HG02759 (cell line): ENCODE measurements around the gene F5.

Experiments used
- ATAC-seq: cut with Tn5 transposase; IDR thresholded peaks from one replicate; pipeline ENCODE4 v1.9.1; 2021; ENCODE audit warnings: mild to moderate bottlenecking, moderate library complexity; ENCODE audit not compliant: unreplicated experiment

Gene F5

DNA sequence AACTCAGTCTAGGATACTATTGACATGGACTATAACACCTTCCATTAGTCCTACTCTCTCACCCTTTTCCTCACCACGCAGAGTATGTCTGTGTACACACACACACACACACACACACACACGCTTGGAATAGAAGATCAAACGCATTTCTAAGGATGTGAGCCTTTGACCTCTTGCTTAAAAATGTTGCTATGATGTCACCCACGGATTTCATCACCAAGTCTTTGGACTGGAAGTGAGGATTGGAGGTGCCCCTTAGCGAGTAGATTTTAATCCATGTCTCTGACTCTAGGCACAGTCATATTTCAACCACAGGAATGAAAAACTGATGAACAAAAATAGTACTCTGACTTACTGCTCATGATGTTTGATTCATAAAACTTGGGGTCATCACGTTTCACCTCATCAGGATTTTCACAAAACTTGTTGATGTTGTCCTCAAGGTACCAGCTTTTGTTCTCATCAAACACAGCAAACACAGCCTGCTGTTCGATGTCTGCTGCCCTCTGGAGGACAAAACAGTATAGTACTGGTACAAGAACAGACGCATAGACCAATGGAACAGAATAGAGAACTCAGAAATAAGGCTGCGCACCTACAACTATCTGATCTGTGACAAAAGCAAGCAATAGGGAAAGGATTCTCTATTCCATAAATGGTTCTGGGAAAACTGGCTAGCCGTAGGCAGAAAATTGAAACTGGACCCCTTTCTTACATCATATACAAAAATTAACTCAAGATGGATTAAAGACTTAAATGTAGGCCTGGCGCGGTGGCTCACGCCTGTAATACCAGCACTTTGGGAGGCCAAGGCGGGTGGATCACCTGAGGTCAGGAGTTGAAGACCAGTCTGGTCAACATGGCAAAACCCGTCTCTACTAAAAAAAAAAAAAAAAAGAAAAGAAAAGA lies 39.9 kb downstream of the F5 start:
- ATAC-seq, result peak; percentile 59

DNA sequence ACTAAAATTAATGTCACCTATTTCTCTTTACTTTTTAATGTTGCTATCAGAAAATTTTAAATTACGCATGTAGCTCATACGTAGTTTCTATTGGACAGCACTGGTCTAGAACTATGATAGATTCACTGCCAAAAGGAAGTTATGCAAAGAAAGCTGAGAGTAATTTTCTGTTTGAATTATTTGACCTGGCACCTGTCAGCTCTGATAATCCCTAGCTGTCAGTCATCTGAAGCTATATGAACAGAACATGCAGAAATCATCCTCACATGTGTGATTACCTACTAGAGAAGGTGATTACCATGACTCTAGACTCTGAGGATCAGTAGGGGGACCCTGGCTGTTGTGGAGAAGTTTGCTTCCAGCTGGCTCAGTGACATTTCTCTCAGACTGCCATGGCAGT lies 40.8 kb downstream of the F5 start:
- no peak for ATAC-seq

DNA sequence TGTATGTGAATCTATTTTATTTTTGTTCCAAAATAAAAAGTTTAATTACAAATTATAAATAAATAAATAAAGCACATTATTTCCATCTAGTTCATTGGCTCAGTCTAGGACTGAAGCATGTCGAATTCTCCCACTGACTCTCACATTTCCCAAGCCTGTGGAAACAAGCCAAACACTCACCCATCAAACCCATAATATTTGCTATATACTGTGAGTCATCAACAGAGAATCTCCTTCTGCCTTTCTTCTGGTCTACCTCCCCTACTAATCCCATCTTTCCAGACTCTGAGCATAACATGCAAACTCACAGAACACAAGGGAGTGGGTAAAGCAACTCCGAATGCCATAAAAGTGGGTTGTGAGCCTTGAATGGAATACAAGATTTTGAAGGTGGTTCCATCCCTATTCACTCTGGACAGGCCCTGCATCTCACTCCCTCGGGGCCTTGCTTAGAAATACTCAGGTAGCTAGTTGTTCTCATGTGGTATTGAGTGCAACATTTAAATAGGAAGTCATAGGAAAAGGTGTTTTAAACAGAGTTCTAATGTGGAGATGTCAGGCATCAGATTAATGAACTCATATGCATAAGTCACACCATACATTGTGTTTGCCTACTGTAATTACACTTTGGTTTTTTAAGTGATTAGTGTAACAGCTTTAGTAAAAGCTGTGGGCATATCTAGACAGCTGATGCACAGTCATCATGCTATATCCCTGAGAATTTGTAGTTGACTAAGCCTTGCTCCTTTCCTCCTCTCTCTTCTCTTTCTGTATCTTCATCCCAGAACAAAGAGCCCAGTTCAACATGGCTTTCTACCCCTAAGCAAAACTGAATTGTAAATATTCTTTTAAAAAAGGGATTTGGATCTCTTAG lies 47.0 kb downstream of the F5 start:
- no peak for ATAC-seq

DNA sequence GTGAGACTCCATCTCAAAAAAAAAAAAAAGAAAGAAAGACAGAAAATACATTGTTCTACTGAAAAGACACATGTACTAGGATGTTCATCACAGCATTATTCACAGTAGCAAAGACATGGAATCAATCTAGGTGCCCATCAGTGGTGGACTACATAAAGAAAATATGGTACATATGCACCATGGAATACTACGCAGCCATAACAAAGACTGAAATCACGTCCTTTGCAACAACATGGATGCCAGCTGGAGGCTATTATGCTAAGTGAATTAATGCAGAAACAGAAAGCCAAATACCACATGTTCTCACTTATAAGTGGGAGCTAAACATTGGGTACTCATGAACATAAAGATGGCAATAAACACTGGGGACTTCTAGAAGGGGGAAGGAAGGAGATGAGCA lies 51.6 kb downstream of the F5 start:
- ATAC-seq, result no peak

DNA sequence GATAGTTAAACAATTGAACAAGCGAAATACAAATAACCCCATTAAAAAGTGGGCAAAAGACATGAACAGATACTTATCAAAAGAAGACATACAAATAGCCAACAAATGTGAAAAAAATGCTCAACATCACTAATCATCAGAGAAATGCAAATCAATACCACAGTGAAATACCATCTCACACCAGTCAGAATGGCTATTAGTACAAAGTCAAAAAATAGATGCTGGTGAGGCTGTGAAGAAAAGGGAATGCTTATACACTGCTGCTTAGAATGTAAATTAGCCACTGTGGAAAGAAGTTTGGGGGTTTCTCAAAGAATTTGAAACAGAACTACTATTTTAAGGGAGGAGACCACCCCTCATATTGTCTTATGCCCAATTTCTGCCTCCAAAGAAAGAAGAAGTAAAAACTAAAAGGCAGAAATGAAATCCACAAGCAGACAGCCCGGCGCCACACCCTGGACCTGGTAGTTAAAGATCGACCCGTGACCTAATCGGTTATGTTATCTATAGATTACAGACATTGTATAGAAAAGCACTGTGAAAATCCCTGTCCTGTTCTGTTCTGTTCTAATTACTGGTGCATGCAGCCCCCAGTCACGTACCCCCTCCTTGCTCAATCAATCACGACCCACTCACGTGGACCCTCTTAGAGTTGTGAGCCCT lies 52.6 kb downstream of the F5 start:
- ATAC-seq, result peak; percentile 45

DNA sequence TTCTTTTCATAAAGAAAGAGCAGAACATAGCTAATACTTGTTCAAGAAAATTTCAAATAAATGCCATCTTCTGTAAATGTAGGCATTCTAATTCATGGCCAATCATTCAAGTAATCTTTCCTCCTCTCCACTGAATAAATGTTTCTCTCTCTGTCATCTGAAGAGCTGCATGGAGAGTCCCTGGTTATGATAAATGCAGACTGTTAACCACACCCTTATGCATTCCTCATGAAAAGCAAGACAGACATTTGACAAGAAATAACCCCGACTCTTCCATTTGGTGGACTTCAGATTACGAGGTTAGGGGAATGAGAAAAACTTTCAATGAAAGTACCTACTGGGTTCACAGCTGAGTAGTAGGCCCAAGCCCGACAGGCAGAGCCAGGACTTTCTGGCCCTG lies 55.8 kb downstream of the F5 start:
- no peak for ATAC-seq

DNA sequence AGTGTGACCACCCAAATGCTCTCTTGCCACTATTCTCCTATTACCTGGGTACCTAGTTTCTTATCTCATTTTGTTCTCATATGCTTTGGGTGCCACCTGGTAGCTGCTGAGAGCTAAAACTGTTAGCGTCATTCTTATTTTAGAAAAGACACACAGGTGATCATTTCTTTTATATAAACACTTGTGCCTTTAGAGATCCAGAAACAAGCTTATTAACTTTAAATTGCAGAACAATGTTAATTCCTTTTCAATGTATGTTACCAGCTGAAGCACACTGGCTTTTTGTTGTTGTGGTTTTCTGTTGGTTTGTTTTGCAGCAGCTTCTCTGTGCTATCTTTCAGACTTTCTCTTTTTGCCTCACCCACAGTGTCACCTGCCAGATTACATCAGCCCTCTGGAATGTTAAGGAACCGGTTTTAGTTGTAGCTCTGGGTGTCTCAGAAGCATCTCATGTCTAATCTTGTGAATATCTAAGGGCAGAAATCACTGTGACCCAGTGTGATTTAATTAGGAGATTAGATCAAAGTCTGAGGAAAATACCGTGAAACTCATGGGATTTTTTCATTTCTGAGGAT lies 57.1 kb downstream of the F5 start:
- ATAC-seq, result no peak

DNA sequence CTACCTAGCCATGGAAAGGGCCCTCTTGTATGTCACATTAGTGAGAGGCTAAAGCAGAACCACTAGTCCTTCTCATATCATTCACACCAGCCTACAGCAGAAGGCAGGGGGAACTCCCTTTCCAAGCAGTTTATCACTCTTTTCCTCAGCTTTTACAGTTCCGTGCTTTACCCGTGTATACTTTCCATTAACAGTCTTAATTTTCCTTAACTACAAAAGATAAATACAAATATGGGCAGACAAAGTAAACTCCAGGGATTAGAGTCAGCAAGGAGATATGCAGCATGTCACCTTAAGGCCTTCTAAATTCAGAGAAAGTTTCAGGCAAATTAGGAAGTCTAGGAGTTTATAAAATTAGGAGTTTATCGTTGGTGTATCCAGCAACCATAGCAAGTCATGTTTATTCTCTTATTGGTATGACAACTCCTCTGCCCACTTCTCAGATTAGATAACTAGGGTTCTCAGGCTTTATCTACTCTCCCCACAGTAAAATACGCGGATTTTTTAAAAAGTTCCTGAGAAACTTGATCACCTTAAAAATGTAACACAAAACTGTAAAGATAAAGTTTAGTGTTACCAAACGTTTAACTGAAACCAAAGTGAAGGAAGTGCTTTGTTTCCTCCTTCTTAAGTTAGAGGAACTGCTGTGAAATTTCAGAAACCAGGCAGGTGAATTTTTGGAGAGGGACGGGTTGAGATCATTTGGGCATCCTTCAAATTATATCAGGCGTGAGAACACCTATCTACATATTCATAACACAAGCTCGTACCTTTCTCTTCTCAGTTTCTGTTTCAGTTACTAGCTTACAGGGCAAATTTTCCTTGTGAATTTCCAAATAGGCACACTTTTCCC lies 57.8 kb downstream of the F5 start:
- ATAC-seq, result no peak

DNA sequence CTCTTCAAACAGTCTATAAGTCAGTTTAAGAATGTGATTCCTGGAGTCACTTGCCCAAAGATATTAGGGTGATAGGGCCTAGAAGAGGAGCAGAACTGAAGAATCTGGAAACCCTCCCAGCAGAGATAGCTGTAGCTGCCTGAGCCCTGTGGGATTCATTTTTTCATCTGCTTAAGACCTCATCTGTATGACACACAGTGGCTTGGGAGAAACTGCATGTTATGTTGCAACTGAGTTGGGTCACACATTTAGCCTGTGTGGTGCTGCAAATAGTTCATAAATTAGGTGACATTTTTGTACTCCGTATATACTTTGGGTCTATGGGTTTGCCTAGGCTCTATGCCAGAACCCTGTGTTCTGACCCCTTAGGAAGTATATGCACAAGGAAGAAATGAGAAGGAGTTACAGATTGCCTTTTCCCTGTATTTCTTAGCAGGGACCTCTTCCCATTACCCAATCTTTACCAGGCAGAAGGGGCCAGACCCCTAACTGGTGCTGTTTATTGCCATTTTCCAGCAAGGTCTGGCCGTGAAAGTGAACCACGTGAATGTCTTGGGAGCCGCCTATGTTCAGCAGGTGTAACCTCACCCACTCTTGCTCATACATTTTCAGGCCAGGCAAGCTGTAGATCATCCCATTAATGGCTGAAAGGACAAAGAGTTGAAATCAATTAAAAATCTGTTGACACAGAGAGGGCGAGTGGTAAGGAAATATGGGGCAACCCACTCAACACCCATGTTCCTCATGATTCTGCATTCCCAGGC lies 58.6 kb downstream of the F5 start:
- no peak for ATAC-seq

DNA sequence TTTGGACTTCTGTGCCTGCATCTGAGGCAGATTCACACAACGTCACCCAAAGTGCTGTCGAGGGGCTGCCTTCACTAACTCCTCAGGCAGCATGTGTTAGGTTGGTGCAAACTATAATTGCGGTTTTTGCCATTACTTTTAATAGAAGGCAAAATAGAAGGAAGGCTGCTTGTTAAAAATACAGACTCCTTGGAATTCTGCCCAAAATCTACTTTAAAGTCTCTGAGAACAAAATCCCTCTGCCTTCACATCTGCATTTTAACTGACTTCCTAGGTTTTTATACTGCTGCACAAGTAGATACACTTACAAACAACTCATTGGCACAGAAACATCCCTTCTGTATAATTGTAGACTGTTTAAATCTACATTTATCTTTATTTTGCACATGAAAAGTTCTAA lies 59.3 kb downstream of the F5 start:
- no peak for ATAC-seq

DNA sequence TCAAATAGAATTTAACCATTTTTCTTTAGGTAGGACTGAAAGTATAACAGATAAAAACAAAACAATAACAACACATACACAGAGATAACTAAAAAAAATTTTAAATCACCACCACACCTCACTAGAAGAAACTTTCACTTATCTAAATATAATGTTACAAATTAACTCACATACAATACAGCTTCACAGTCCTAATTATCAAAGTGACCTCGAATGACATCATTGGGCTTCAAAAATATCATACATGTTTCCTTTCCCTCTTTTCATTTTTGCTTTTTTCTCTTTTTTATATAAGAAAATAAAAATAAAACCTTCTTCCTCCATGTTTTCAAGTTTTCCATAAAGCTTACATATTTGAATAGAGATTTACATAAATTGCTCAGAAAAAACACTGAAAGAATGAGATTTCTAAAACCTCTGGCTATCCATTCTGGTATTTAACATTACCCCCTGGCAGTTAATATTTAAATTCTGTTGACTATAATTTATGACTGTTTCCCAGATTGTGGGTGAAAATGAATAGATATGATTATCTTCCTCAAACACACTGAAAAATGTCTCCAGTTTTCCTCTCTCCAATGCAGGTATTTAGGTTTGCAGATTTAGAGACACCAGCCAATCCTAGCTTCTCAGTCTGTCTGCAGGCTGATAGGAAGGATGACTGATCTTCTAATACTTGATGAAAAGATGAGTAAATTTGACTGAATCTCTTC lies 60.0 kb downstream of the F5 start:
- no peak for ATAC-seq

DNA sequence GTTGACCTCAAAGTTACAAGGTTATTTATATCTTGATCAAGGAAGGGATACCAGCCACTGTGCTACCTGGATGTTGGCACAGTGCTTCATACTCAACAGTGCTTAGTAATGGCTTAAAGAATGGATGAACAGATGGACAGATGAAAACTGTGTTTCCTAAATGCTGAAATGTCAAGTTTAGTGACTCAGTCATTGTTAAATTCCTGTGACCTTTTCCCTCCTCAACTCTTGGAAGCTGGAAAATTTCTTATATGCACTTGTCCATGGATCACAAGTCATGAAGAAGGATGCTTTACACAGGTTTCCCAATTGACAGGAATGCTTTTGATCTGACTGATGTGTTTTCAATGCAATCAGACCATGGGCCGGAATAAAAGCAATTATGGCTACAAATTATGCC lies 60.9 kb downstream of the F5 start:
- ATAC-seq, result no peak

DNA sequence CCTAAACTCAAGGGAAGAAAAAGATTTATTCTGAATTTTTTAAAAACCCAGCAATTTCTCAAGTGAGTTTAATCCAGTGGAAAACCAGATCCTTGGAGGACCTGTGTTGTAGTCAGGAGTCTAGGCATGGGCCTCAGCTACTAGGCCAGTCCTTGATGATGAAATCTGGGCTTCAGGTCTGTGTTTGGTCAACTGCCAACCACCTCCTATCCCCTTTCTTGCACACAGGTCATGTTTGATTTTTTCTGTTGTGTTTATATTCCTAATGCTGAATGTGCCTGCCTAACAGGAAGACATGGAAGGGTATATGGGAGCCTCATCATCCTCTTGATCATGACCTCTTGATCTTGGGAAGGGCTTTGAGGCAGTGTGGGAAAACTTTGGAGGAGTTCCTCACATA lies 62.4 kb downstream of the F5 start:
- no peak for ATAC-seq

DNA sequence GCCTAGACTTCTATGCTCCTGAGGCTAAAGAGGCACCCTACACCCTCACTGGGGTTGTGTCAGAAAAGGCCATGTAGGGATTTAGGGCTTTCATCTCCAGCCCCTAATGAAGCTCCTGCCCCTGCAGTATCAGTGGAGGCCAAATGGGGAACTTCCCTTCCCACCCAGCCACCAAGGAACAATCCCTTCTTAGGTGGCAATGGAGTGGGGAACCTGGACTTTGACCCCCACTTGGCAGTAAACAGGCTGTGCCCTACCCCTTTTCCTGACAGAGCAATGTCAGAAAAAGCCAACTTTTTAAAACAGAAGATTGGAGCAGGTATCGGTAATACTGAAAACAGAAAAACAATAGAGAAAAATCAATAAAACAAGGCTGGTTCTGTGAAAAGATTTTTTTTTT lies 65.1 kb downstream of the F5 start:
- ATAC-seq, result no peak

DNA sequence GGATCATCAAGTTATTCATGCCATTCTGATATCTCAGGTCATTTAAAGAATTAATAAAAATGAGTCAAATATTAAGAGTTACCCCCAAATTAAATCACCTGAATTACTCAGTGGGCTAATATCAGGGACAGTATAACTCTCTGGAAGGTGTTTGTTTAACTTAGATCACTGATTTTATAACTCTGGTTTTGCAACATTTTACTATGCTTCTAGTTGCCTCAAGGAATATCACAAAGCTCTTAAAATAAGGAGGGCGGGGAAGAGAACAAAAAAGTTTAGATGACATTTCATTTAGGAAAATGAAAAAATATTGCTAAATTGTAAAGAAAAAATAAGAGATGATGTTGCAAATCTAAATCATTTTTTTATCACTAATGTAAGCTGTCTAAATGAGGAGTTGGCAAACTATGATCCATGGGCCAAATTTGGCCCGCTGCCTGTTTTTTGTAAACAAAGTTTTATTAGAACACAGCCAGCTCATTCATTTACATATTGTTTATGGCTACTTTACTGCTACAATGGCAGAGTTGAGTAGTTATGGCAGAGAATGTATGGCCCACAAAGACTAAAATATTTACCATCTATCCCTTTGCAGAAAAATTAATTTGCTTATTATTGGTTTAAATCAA lies 68.6 kb downstream of the F5 start:
- no peak for ATAC-seq

DNA sequence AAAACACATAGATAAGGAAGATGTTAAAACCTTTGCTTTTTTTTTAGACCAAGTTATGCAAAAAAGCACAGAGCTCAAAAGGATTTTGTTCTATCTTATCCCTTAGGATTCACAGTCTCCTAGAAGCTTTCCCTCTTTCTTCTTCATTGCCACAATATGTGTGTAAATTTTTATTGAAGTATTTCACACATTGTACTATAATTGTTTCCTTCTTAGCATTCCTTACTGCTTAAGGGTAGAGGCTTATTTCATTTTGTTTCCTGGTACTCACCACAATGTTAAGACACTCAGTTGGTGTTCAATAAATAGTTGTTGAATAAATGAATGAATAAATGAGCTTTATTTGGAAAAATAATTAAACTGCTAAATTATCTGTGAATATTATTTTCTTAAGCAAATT lies 70.6 kb downstream of the F5 start:
- ATAC-seq, result no peak

DNA sequence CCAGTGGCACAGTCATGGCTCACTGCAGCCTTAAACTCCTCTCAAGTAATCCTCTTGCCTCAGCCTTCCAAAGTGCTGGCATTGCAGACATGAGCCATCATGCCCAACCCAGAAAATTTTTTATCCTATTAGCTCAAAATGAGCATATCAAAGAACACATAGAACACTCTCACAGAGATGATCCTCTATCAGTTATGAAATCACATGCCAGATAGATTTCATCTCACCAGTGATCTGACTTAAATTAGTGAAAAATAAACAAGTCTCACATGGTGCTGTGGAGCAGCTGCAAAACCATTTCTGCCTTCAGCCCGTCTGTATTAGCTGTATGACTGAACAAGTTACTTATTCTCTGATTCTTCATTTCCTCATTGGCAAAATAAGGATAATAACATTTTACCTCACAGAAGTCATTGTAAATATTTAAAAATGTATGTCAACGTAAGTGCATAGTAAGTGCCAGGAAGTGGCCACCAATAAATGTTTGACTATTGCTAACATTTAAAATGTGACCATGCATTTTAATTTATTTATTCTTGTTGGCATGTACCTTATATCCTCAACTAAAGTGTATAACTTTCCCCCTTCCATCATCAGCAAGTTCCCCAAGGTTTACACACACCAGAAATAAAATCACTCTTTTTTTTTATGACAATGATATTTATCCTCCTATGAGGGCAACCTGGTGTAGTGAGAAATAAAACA lies 71.6 kb downstream of the F5 start:
- ATAC-seq, result no peak

DNA sequence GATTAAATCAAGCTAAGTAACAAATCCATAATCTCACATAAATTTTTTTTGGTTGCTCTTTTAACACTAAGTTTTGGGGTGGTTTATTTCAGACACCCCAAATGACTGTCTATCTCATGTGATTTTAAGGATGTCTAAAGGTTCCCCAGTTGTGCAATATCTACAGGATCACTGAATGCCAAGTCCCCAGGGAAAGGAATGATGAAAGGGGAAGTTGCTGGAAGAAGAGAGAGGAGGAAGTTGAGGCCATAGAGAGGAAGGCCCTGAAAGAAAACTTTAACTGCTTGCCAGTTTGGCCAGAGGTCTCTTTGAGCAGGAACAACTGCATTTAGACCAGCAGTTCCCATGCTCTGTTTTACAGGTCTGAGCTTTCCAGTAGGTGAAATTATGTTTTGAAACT lies 73.1 kb downstream of the F5 start:
- no peak for ATAC-seq
